GM12878 (cell line): ENCODE measurements around the gene DYNLT2. TPM values are rescaled to one million over a fixed set of nuclear protein-coding genes. Genes with fewer than 3 reads are reported as not detected.

Experiments used
- ATF2 ChIP-seq: IDR thresholded peaks from 2 replicates; pipeline ENCODE4 v1.6.1; 2012; ENCODE audit warnings: low read length, inconsistent platforms
- BCL11A ChIP-seq: IDR thresholded peaks from 2 replicates; pipeline ENCODE4 v1.6.1; 2011; ENCODE audit warnings: low read depth, low read length
- CEBPB ChIP-seq, 2 experiments: fragments of 150-350 bp in 1 of 2; IDR thresholded peaks; 2 replicates each; pipeline ENCODE4 v1.6.1; 2012 to 2014; ENCODE audit warnings: low read depth in 2 of 2, low read length in 2 of 2, borderline replicate concordance in 1 of 2, inconsistent platforms in 1 of 2
- CHD1 ChIP-seq: IDR thresholded peaks from 2 replicates; pipeline ENCODE4 v1.6.1; 2012; ENCODE audit warnings: low read depth, low read length, improper control_type of control experiment
- ELK1 ChIP-seq: IDR thresholded peaks from 2 replicates; pipeline ENCODE4 v1.6.1; 2012; ENCODE audit warnings: low read depth, low read length, improper control_type of control experiment
- IRF3 ChIP-seq: fragments of 450-650 bp; IDR thresholded peaks from 2 replicates; pipeline ENCODE4 v1.6.1; 2014; ENCODE audit warnings: mild to moderate bottlenecking
- KAT2A ChIP-seq: conservative IDR thresholded peaks from 2 replicates; pipeline ENCODE4 v1.6.1; 2011; ENCODE audit warnings: low read depth, low read length; ENCODE audit not compliant: control insufficient read depth
- MYB ChIP-seq: fragments of 150-350 bp; IDR thresholded peaks from 2 replicates; pipeline ENCODE4 v1.6.1; 2014; ENCODE audit warnings: mild to moderate bottlenecking, low read depth, low read length, borderline replicate concordance
- NBN ChIP-seq: fragments of 450-650 bp; IDR thresholded peaks from 2 replicates; pipeline ENCODE4 v1.6.1; 2016
- NFYB ChIP-seq: IDR thresholded peaks from 2 replicates; pipeline ENCODE4 v1.6.1; 2011; ENCODE audit warnings: low read depth, mild to moderate bottlenecking, low read length, improper control_type of control experiment, moderate library complexity; ENCODE audit not compliant: insufficient read depth
- POLR2A ChIP-seq: IDR thresholded peaks from 2 replicates; pipeline ENCODE4 v1.6.1; 2011; ENCODE audit warnings: low read depth, mild to moderate bottlenecking, low read length
- RAD21 ChIP-seq: IDR thresholded peaks from 2 replicates; pipeline ENCODE4 v1.6.1; 2011; ENCODE audit warnings: mild to moderate bottlenecking, low read depth, low read length, moderate library complexity; ENCODE audit not compliant: insufficient read depth
- RELB ChIP-seq: fragments of 450-650 bp; IDR thresholded peaks from 2 replicates; pipeline ENCODE4 v1.6.1; 2017; ENCODE audit warnings: low read depth, mild to moderate bottlenecking, moderate library complexity
- SRF ChIP-seq, 2 experiments: IDR thresholded peaks; 2 replicates each; pipeline ENCODE4 v1.6.1; 2011; ENCODE audit warnings: low read depth in 2 of 2, low read length in 2 of 2, mild to moderate bottlenecking in 1 of 2, moderate library complexity in 1 of 2
- ZBED1 ChIP-seq: IDR thresholded peaks from 2 replicates; pipeline ENCODE4 v1.6.1; 2016; ENCODE audit warnings: borderline replicate concordance
- ZNF217 ChIP-seq: fragments of 450-650 bp; IDR thresholded peaks from 2 replicates; pipeline ENCODE4 v1.6.1; 2017; ENCODE audit warnings: antibody characterized with exemption, mild to moderate bottlenecking
- polyA plus RNA-seq, 11 experiments: library from polyadenylated mRNA; depleted of rRNA in 4 of 11; unstranded in 6 of 11; stranded (reverse) in 5 of 11; fragments of >200 nt; fragmentation: Nextera tagmentation in 4 of 11; fragmentation: Illumina TruSeq in 1 of 11; extraction: Ambion mirVana in 4 of 11; extraction: Trizol in 1 of 11; gene quantifications; 1 replicate in 1 of 11; 2 replicates in 10 of 11; pipeline versions ENCODE4 v1.2.1 to v1.2.3, GENCODE V29; 2011 to 2016; ENCODE audit warnings: inconsistent platforms in 2 of 11, missing spikeins in 2 of 11, low read depth in 1 of 11
- total RNA-seq, 4 experiments: library from RNA; depleted of rRNA in 3 of 4; stranded (reverse); fragments of >200 nt in 3 of 4; fragmentation: Illumina TruSeq in 1 of 4; extraction: Trizol in 1 of 4; gene quantifications; 2 replicates each; pipeline versions ENCODE4 v1.2.1 to v1.2.3, GENCODE V29; 2013 to 2021
- TF ChIP-seq, protein P1 (sequence below): IDR thresholded peaks from 2 replicates; pipeline ENCODE4 v1.6.1; 2012; ENCODE audit warnings: low read depth, low read length, improper control_type of control experiment
- TF ChIP-seq, protein P2 (sequence below): IDR thresholded peaks from 2 replicates; pipeline ENCODE4 v1.6.1; 2011; ENCODE audit warnings: mild to moderate bottlenecking, low read depth, low read length, moderate library complexity; ENCODE audit not compliant: insufficient replicate concordance

Gene DYNLT2
- total and polyA plus RNA-seq, 10 of the 15 experiments (the other 5 are each of a cell fraction or from before 2014, with no cell fraction given): 2.2 to 5.9 (median 5.4) TPM

DNA sequence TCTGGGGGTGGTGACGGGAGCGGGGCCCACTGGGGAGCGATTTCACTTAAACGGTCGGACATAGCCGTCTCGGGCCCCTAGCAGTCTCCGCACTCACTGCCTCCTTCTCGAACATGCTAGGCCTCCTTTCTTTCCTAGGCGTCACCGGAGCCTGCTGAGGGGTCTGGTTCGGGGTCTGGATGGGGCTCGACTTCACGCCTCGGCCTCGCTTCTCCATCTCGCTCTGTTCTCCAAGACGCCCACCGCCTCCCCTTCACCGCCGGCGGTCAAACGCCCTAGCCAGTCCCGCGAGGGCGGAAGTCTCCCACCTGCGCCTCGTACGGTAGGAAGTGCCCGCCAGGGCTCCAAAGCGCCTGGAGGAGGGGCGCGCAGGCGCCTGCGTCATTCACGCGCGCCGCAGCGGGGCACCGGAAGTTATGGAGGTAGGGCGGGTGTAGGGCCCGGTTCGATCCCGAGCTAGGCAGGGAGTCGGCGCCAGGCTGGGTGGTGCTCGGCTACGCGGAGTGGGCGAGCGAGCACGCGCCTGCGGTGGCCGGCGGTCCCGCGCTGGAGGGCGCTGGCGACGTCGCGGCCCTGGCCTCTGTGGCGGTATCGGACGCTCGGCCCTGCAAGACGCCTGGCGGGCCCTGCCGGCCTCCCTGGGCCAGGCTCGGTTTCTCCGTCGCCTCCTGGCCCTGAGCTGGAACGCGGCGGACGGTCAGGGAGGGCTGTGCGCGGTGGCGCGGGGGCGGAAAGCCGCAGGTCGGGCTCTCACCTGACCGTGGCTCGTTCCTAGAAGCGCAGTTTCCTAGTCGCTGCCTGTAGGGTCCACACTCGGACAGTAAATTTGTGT, at the start of gene DYNLT2, which contains the start of gene ERMARD (continued):
- TF ChIP-seq NBN (peak; percentile 76; the same call in 1 of the 2 replicates), SRF (IDR thresholded peaks at IDR 0.05; ENCODE audit: low read depth in 2 of 2, low read length in 2 of 2) (peak in 1 of 2 experiments; percentile 92; a peak in 3 of 4 replicates), CEBPB (IDR thresholded peaks at IDR 0.05; ENCODE audit: borderline replicate concordance in 1 of 2, low read depth in 2 of 2, low read length in 2 of 2) (no peak), CHD1 (no peak), BCL11A (no peak), RAD21 (no peak), ATF2 (no peak), NFYB (no peak), RELB (peak; percentile 66), ZBED1 (no peak; the same call in 1 of the 2 replicates), ELK1 (peak; percentile 99), ZNF217 (peak; percentile 66; the same call in 1 of the 2 replicates), KAT2A (no peak), IRF3 (no peak), POLR2A (peak; percentile 99), MYB (no peak)
- TF ChIP-seq, protein P1, sequence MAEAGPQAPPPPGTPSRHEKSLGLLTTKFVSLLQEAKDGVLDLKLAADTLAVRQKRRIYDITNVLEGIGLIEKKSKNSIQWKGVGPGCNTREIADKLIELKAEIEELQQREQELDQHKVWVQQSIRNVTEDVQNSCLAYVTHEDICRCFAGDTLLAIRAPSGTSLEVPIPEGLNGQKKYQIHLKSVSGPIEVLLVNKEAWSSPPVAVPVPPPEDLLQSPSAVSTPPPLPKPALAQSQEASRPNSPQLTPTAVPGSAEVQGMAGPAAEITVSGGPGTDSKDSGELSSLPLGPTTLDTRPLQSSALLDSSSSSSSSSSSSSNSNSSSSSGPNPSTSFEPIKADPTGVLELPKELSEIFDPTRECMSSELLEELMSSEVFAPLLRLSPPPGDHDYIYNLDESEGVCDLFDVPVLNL: peak; percentile 35; the same call in 1 of the 2 replicates
- TF ChIP-seq, protein P2, sequence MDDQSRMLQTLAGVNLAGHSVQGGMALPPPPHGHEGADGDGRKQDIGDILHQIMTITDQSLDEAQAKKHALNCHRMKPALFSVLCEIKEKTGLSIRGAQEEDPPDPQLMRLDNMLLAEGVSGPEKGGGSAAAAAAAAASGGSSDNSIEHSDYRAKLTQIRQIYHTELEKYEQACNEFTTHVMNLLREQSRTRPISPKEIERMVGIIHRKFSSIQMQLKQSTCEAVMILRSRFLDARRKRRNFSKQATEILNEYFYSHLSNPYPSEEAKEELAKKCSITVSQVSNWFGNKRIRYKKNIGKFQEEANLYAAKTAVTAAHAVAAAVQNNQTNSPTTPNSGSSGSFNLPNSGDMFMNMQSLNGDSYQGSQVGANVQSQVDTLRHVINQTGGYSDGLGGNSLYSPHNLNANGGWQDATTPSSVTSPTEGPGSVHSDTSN: no peak
